Mucosa of descending colon (tissue), 3 donors: ENCODE results near the gene MSI2. TPM values are rescaled to one million over a fixed set of nuclear protein-coding genes. Genes with fewer than 3 reads are reported as not detected.

Source experiments
- ATAC-seq: fragments of 200-7000 bp; cut with Tn5 transposase; one replicate; pipeline ENCODE4 v1.9.1; 2020; ENCODE audit warnings: mild to moderate bottlenecking, moderate library complexity
- DNase-seq, 3 donors: peaks; one replicate each; pipeline ENCODE4 v3.0.0-alpha.2; 2020
- H3K36me3 ChIP-seq: fragments of 200-600 bp; one replicate; pipeline ENCODE4 v1.8.0; 2021; ENCODE audit warnings: low read depth, mild to moderate bottlenecking
- H3K4me1 ChIP-seq: fragments of 200-600 bp; one replicate; pipeline ENCODE4 v1.8.0; 2021; ENCODE audit warnings: low read depth, mild to moderate bottlenecking
- H3K4me3 ChIP-seq: fragments of 200-600 bp; one replicate; pipeline ENCODE4 v1.8.0; 2021; ENCODE audit warnings: mild to moderate bottlenecking
- H3K9me3 ChIP-seq: fragments of 200-600 bp; one replicate; pipeline ENCODE4 v1.8.0; 2021; ENCODE audit warnings: mild to moderate bottlenecking
- intact Hi-C, 2 donors: fragments of 100-400 bp; cut with DNase I in 1 of 2; cut with micrococcal nuclease in 1 of 2; formaldehyde crosslinking; loops; one replicate each; pipeline versions ENCODE4 v1.11.0 to v1.11.1; 2022; cut with DNase I, micrococcal nuclease
- total RNA-seq, 3 donors: library from RNA; stranded (reverse); fragmentation: NEBNext Ultra II Directional in 2 of 3; extraction: Animal tissue kit (Norgen Biotek cat#: 25700) in 2 of 3; gene quantifications; one replicate each; pipeline versions ENCODE4 v1.2.1 to v1.2.4, GENCODE V29; 2021 to 2023
- TF ChIP-seq, protein P1 (sequence below): fragments of 200-600 bp; IDR thresholded peaks from one replicate; pipeline ENCODE4 v1.8.0; 2022; ENCODE audit warnings: antibody characterized with exemption, mild to moderate bottlenecking
- donor health status: DM: no; HTN: no; CAD: no; lungs with moderate emphysema.
- donor health status: DM: no; HTN: no; CAD: no.
- donor health status: DM: no; HTN: yes; CAD: no.

MSI2 gene
- total RNA-seq, 3 donors from 2014 or later: 60.0 to 72.6 (median 65.7) TPM

DNA sequence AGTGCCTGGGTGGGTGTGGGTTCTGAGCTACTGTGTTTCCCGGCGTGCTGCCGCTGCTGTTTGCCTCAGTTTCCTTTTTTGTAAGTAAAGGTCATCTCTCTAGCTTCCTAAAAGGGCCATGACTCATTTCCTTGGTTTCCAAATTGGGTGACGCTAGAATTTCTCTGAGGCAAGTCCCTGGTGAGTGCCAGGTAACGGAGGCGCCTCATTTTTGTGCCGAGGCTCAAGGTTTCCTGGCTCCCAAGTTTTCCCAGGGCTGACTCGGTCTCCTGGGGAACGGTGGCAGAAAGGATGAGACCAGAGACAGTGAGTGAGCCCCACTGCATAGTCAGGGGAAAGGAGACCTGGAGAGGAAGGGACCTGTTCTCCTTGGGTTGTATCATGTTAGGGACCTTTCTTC is 20.3 kb downstream of the MSI2 start:
- no peaks in the 10 kb centered on the region for H3K9me3 ChIP-seq
- TF ChIP-seq, protein P1, sequence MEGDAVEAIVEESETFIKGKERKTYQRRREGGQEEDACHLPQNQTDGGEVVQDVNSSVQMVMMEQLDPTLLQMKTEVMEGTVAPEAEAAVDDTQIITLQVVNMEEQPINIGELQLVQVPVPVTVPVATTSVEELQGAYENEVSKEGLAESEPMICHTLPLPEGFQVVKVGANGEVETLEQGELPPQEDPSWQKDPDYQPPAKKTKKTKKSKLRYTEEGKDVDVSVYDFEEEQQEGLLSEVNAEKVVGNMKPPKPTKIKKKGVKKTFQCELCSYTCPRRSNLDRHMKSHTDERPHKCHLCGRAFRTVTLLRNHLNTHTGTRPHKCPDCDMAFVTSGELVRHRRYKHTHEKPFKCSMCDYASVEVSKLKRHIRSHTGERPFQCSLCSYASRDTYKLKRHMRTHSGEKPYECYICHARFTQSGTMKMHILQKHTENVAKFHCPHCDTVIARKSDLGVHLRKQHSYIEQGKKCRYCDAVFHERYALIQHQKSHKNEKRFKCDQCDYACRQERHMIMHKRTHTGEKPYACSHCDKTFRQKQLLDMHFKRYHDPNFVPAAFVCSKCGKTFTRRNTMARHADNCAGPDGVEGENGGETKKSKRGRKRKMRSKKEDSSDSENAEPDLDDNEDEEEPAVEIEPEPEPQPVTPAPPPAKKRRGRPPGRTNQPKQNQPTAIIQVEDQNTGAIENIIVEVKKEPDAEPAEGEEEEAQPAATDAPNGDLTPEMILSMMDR: no peak
- ATAC-seq (no peak), DNase-seq (no peak)
- no peak overlapping the region for H3K4me3 ChIP-seq
- intact Hi-C loops: no loop called here
- no peaks in the 10 kb centered on the region for H3K36me3 ChIP-seq
- no peaks in the 10 kb centered on the region for H3K4me1 ChIP-seq

DNA sequence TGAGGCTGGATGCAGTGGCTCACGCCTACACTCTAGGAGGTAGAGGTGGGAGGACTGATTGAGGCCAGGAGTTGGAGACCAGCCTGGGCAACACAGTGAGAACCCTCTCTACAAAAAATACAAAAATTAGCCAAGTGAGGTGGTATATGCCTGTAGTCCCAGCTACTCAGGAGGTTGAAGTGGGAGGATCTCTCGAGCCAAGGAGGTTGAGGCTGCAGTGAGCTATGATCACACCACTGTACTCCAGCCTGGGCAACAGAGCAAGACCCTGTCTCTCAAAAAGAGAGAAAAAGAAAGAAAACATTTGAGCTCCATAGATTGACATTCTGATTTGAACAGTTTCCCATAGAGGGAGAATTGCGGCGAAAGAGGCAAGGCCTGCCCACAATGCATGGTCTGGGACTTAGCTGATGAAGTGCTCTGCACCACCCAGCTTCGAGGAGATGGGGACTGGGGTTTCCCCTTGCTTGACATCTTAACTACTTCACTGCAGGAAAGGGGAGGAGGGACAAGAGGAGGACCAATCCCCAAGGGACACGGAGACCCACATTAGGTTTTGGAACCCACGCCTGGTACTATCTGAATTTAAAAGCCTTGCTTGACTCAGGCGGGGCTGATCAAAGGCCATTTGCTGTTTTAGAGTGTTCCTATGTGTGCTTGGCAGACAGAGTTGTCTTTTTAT is 21.7 kb downstream of the MSI2 start:
- ATAC-seq: no peak
- intact Hi-C loops: no loop called here
- TF ChIP-seq, protein P1: no peak
- Histone ChIP-seq H3K4me3 (no peak overlapping the region), H3K4me1 (no peaks in the 10 kb centered on the region), H3K36me3 (no peaks in the 10 kb centered on the region), H3K9me3 (no peaks in the 10 kb centered on the region)
- no peak for DNase-seq

DNA sequence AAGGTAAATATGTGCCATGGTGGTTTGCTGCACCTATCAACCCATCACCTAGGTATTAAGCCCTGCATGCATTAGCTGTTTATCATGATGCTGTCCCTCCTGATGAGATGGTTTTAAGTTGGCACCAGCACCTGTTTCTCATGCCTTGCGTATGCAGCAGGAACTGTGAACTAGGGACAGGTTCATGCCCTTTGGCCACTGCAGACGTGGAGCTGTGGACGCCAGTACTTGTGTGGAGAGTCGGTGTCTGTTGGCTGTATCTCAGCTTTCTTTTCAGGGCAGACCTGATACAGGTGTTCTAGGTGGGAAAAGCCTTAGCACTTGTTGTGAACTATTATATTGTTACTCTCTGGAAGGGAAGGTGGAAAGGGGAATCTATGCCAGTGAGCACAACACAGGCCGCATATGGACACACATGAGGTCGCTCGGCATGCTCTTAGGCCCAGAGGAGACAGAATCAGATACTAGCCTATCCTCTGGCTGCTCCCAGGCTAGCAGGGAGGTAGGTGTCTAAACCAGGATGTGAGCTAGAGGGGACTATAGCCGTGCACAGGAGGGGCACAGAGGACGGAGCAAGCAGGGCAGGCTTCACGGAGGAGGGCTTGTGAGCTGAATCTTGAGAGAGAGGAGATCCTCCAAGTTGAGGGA is 22.5 kb downstream of the MSI2 start:
- Histone ChIP-seq H3K4me1 (no peaks in the 10 kb centered on the region), H3K36me3 (no peaks in the 10 kb centered on the region), H3K4me3 (no peak overlapping the region), H3K9me3 (no peaks in the 10 kb centered on the region)
- ATAC-seq (no peak), DNase-seq (no peak)
- intact Hi-C loops: no loop called here
- TF ChIP-seq, protein P1: no peak

DNA sequence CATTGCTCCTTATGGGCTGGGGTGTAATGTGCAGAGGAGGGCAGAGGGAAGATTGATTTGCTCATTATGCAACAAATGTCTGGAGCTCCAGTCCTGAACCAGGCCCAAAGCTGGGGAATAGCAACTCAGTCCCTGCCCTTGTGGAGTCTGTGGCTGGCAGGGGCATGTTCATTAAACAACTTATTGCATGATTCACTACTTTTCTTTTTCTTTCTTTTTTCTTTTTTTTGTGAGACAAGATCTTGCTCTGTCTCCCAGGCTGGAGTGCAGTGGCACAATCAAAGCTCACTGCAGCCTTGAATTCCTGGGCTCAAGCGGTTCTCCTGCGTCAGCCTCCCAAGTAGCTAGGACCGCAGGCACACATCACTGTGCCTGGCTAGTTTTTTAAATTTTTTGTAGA is 23.1 kb downstream of the MSI2 start:
- Histone ChIP-seq H3K9me3 (no peaks in the 10 kb centered on the region), H3K4me3 (no peak overlapping the region), H3K4me1 (no peaks in the 10 kb centered on the region), H3K36me3 (no peaks in the 10 kb centered on the region)
- DNase-seq (no peak), ATAC-seq (no peak)
- TF ChIP-seq, protein P1: no peak
- intact Hi-C loops: no loop called here

DNA sequence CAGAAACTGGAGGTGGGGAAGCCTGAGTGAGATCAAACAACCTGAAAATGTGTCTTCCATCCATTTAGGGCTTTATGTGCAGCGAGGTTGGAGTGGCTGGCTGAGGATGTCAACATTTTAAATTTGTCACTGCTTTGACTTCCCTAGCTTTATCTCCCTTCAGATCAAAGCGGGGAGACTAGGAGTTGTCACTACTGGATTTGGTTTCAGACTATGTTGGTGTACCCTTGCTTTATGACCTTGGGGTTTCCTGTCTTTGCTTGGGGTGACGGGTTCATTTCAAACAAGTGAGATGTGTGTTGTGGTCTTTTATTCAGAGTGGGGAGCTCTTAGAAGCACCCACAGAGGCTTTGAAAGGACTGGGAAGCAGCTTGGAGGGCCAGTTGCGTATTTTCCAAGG is 25.6 kb downstream of the MSI2 start:
- no peaks in the 10 kb centered on the region for H3K4me1 ChIP-seq
- no peak for ATAC-seq
- intact Hi-C loops: no loop called here

More for the DNA sequence above, 25.6 kb downstream of the MSI2 start:
- Histone ChIP-seq H3K4me3 (no peak overlapping the region), H3K36me3 (no peaks in the 10 kb centered on the region), H3K9me3 (no peaks in the 10 kb centered on the region)
- TF ChIP-seq, protein P1: no peak
- DNase-seq: no peak
